ENCODE results near the gene CA9. TPM values are rescaled to one million over a fixed set of nuclear protein-coding genes. Genes with fewer than 3 reads are reported as not detected.
A peak's percentile ranks its signal among the peaks of the same experiment; 100 is the strongest.

The CA9 gene
- total and polyA plus RNA-seq, 2 experiments from 2014 or later = 2.3 to 4.3 TPM

- no peak for DNase-seq
- peak within 1 kb of the TSS; percentile 59 for H3K4me2 ChIP-seq (ENCODE audit: unreplicated experiment)
- WGBS, 2 experiments (ENCODE audit: low coverage in 1 of 2, low lambda C conversion rate in 2 of 2, missing lambda C conversion rate in 2 of 2) = 71% methylated on average over 13 to 22 of the region's 22 CpGs
- no peaks in the 10 kb centered on the region for H3K27me3 ChIP-seq (replicated peaks; ENCODE audit: insufficient read depth)
- H4K20me1 ChIP-seq (ENCODE audit: insufficient read depth) = no peaks in the 10 kb centered on the region
- peak within 1 kb of the TSS; percentile 57 for H3K9ac ChIP-seq
- TF ChIP-seq EZH2phosphoT487 (IDR thresholded peaks at IDR 0.05; ENCODE audit: insufficient read depth, low read depth) (no peak), EZH2 (IDR thresholded peaks at IDR 0.05; ENCODE audit: insufficient read depth, poor library complexity, severe bottlenecking) (no peak)
- H3K36me3 ChIP-seq (ENCODE audit: low read depth) = no peaks in the 10 kb centered on the region
- 0 out of 2 replicates have a peak, but pooled peaks cover 2% of the 10 kb centered on the region for H3K79me2 ChIP-seq (ENCODE audit: insufficient read depth)
- in situ Hi-C loops (cut with MboI) = no loop called here
- H3K4me3 ChIP-seq = 0 out of 2 replicates have a peak within 1 kb of the TSS, but pooled peaks have one; percentile 13
- peaks cover 42% of the 10 kb centered on the region for H3K4me1 ChIP-seq (ENCODE audit: insufficient read depth)
- peaks cover 24% of the 10 kb centered on the region for H3F3A ChIP-seq (ENCODE audit: insufficient read depth)
- H3K9me2 ChIP-seq (ENCODE audit: insufficient read depth) = no peaks in the 10 kb centered on the region
- peak within 1 kb of the TSS; percentile 48 for H3K27ac ChIP-seq
- peak within 1 kb of the TSS; percentile 89 for H2AFZ ChIP-seq
- no peaks in the 10 kb centered on the region for H3K9me3 ChIP-seq (ENCODE audit: low read depth)
Observed at GRCh38 chr9:35650341-35651158, 23.2 kb upstream of the CA9 start, which contains the start of gene SIT1. SIT1 (minus strand) TSS chr9:35650931; CDS start chr9:35650853, 78 bp downstream.

GRCh38 chr9:35651956-35652828 lies 21.5 kb upstream of the CA9 start:
- 95 to 96% methylated on average over 7 of the region's 7 CpGs for WGBS, 2 experiments (ENCODE audit: low coverage in 1 of 2, low lambda C conversion rate in 2 of 2, missing lambda C conversion rate in 2 of 2)
- peak overlapping the region; percentile 1 for H3K4me2 ChIP-seq (ENCODE audit: unreplicated experiment)
- no peak overlapping the region for H2AFZ ChIP-seq
- in situ Hi-C loops (cut with MboI) = no loop called here
- H3K4me3 ChIP-seq = no peak overlapping the region
- H3K9ac ChIP-seq = peak overlapping the region; percentile 63
- DNase-seq = peak; percentile 84
- no peaks in the 10 kb centered on the region for H4K20me1 ChIP-seq (ENCODE audit: insufficient read depth)
- H3K27me3 ChIP-seq (replicated peaks; ENCODE audit: insufficient read depth) = no peaks in the 10 kb centered on the region
- no peaks in the 10 kb centered on the region for H3K79me2 ChIP-seq (ENCODE audit: insufficient read depth)
- H3K4me1 ChIP-seq (ENCODE audit: insufficient read depth) = peaks cover 40% of the 10 kb centered on the region
- H3K9me2 ChIP-seq (ENCODE audit: insufficient read depth) = no peaks in the 10 kb centered on the region
- peaks cover 22% of the 10 kb centered on the region for H3F3A ChIP-seq (ENCODE audit: insufficient read depth)
- H3K27ac ChIP-seq = peak overlapping the region; percentile 77
- H3K36me3 ChIP-seq (ENCODE audit: low read depth) = no peaks in the 10 kb centered on the region
- no peaks in the 10 kb centered on the region for H3K9me3 ChIP-seq (ENCODE audit: low read depth)
- no peak for TF ChIP-seq EZH2phosphoT487 (IDR thresholded peaks at IDR 0.05; ENCODE audit: insufficient read depth, low read depth)
- no peak for TF ChIP-seq EZH2 (IDR thresholded peaks at IDR 0.05; ENCODE audit: insufficient read depth, poor library complexity, severe bottlenecking)

GRCh38 chr9:35652829-35653209 lies 20.9 kb upstream of the CA9 start:
- peak overlapping the region; percentile 27; the same call in 1 of the 2 replicates for H2AFZ ChIP-seq
- no peaks in the 10 kb centered on the region for H3K36me3 ChIP-seq (ENCODE audit: low read depth)
- DNase-seq = peak; percentile 57
- no peaks in the 10 kb centered on the region for H3K27me3 ChIP-seq (replicated peaks; ENCODE audit: insufficient read depth)
- H3K9me3 ChIP-seq (ENCODE audit: low read depth) = no peaks in the 10 kb centered on the region
- H3F3A ChIP-seq (ENCODE audit: insufficient read depth) = peaks cover 19% of the 10 kb centered on the region
- H3K79me2 ChIP-seq (ENCODE audit: insufficient read depth) = no peaks in the 10 kb centered on the region
- H3K9me2 ChIP-seq (ENCODE audit: insufficient read depth) = no peaks in the 10 kb centered on the region
- H3K4me3 ChIP-seq = no peak overlapping the region
- in situ Hi-C loops (cut with MboI) = no loop called here
- H3K4me2 ChIP-seq (ENCODE audit: unreplicated experiment) = no peak overlapping the region
- 46 to 49% methylated on average over 8 of the region's 8 CpGs for WGBS, 2 experiments (ENCODE audit: low coverage in 1 of 2, low lambda C conversion rate in 2 of 2, missing lambda C conversion rate in 2 of 2)
- H4K20me1 ChIP-seq (ENCODE audit: insufficient read depth) = no peaks in the 10 kb centered on the region
- H3K27ac ChIP-seq = peak overlapping the region; percentile 77
- TF ChIP-seq EZH2phosphoT487 (IDR thresholded peaks at IDR 0.05; ENCODE audit: insufficient read depth, low read depth) = no peak
- TF ChIP-seq EZH2 (IDR thresholded peaks at IDR 0.05; ENCODE audit: insufficient read depth, poor library complexity, severe bottlenecking) = no peak
- peak overlapping the region; percentile 63 for H3K9ac ChIP-seq
- peaks cover 41% of the 10 kb centered on the region for H3K4me1 ChIP-seq (ENCODE audit: insufficient read depth)

- no peak overlapping the region for H3K9ac ChIP-seq
- no peak overlapping the region for H3K4me3 ChIP-seq
- no peaks in the 10 kb centered on the region for H3K27me3 ChIP-seq (replicated peaks; ENCODE audit: insufficient read depth)
- peaks cover 13% of the 10 kb centered on the region for H3F3A ChIP-seq (ENCODE audit: insufficient read depth)
- in situ Hi-C loops (cut with MboI) = no loop called here
- TF ChIP-seq EZH2 (IDR thresholded peaks at IDR 0.05; ENCODE audit: insufficient read depth, poor library complexity, severe bottlenecking) (no peak), EZH2phosphoT487 (IDR thresholded peaks at IDR 0.05; ENCODE audit: insufficient read depth, low read depth) (no peak)
- WGBS, 2 experiments (ENCODE audit: low coverage in 1 of 2, low lambda C conversion rate in 2 of 2, missing lambda C conversion rate in 2 of 2) = 97 to 100% methylated on average over 2 of the region's 2 CpGs
- peaks cover 36% of the 10 kb centered on the region for H3K4me1 ChIP-seq (ENCODE audit: insufficient read depth)
- H3K27ac ChIP-seq = peak overlapping the region; percentile 77; the same call in 1 of the 2 replicates
- no peaks in the 10 kb centered on the region for H3K79me2 ChIP-seq (ENCODE audit: insufficient read depth)
- no peaks in the 10 kb centered on the region for H3K9me3 ChIP-seq (ENCODE audit: low read depth)
- no peaks in the 10 kb centered on the region for H3K36me3 ChIP-seq (ENCODE audit: low read depth)
- H4K20me1 ChIP-seq (ENCODE audit: insufficient read depth) = no peaks in the 10 kb centered on the region
- DNase-seq = no peak
- H3K9me2 ChIP-seq (ENCODE audit: insufficient read depth) = no peaks in the 10 kb centered on the region
- H3K4me2 ChIP-seq (ENCODE audit: unreplicated experiment) = no peak overlapping the region
- no peak overlapping the region for H2AFZ ChIP-seq
Observed at GRCh38 chr9:35653611-35654010, 20.1 kb upstream of the CA9 start.
